Anterior cingulate cortex (tissue), 58 donors: ENCODE data around the gene GSTT4.
"Not testable (repeated sequence)": the region's sequence is repeated elsewhere in the genome, so short reads cannot be mapped to it uniquely, and the experiment has no call there.

Experiments used
- DNase-seq, 58 donors: peaks; one replicate each; lab custom pipeline; 2025; lab: John Stamatoyannopoulos, UW

Gene GSTT4

DNA sequence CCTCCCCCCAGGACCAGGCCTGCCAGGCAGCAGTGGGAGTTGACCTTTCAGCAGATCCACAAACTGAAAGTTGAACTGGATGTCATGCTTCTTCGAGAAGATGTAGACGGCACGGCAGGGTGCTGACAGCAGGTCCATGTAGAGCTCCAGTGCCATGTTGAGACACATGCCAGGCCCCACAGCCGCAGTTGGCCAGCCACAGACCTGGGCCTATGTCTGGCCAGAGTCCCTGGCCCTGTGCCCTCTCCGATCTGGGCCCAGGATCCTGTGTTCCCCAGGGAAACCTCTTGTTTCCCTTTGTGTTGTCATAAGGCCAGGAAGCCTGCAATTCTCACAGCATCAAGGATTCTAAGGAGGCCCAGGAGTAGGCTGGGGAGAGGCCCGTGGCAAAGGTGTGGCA, at the start of gene GSTT4:
Gene GSTT4 (minus strand): TSS at position 253 of the 400 bp plus-strand sequence. CDS start 97 bp downstream, at position 156.
- peak in 11 of 58 donors; percentile 5 to 52 (median 23) for DNase-seq

DNA sequence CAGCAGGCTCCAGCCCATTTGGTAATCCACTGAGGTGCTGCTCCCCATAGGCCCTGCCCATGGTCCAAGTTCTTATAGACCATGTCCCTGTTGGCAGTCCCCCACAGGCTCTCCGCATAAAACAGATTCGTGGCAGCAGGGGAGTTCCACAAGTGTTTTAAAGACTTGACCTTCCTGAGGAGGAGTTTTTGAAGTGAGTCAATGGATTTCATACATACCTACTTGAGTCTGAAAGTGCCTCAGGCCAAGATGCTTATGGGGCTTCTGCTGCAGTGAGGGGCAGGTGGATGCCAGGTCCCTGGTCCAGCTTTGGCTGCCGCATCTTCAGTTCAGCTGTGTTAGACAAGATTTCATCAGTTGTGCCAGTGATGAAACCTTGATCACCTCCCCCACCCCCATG, 49.1 kb upstream of the GSTT4 start:
- DNase-seq: no peak

DNA sequence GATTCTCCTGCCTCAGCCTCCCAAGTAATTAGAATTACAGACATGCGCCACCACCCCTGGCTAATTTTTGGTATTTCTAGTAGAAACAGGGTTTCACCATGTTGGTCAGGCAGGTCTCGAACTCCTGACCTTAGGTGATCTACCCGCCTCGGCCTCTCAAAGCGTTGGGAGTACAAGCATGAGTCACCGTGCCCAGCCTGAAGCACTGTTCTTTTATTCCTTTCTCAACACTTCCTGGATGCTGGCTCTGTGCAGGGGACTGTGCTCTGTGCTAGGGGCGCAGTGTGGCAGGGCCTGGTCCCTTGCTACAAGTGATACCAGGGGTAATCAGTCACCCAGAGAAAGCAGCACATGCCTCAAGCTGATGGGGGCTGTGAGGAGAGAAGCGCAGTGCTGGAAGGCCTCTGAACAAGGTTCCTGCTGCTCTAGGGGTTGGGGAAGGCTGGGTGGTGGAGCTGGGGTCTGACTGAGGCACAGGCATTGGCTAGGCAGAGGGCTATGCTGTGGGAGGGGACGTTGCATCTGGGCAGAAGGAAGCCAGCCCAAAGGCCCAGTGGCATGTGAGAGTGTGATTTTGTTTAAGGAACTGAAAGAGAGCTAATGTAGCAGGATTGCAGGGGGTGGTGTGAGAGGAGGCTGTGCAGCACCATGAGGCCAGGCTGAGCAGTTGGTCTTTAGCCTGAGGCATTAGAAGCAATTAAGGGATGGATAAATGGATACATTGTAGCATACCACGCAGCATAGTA, 48.4 kb upstream of the GSTT4 start:
- no peak for DNase-seq

DNA sequence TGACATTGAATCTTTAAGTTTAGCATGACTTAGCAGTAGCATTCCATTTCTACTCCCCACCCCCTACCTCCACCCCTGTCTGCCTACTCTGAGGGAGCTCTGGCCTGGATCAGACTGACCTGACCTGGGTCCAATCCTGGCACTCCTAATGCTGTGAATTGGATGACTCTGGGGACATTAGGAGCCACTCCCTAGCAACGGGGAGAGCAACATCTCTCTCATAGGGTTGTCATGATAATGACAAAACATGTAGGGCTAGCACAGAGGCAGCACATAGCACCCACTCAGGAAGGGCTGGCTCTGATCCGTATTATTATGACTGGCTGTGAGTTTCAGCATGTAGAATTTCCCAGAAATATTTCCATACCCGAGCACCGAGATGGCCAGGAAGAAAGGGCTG, 46.3 kb upstream of the GSTT4 start:
- peak in 3 of 58 donors; percentile 2 to 16 (median 3) for DNase-seq

DNA sequence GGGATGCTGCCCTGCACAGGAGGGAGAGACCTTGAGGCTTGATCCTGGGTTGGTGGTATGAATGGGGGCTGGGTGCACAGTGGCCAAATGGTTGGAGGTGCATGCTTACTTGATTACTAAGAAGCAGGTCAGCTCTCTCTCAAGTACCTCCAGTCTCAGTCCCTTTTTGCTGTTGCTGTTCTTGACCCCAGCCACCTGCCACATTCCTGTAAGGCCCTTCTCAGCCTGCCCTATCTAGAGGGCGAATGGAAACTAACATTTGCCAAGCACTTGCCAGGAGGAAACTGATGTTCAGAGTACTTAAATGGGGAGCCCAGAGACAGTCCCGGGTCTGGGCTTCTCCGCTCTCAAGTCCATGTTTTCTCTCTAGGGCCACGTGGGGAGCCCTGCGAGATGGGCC, 45.8 kb upstream of the GSTT4 start:
- DNase-seq: no peak

DNA sequence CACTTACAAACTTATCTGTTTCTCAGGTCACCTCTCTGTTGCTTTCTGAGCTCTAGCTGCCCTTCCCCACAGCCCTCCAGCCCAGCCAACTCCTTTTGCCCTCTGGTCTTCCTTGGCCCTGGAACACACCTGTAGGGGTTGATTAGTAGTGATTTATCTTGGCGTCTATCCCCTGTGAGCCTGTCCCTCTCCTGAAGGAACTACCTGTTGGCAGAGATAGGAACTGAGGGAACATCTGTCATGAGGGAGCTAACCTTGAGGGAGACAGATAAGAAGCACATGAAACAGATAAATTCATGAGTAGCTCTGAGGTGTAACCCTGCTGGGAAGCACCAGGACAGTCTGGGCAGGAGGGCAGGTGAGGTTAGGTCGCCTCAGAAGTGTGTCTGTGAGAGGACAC, 44.7 kb upstream of the GSTT4 start:
- no peak for DNase-seq

DNA sequence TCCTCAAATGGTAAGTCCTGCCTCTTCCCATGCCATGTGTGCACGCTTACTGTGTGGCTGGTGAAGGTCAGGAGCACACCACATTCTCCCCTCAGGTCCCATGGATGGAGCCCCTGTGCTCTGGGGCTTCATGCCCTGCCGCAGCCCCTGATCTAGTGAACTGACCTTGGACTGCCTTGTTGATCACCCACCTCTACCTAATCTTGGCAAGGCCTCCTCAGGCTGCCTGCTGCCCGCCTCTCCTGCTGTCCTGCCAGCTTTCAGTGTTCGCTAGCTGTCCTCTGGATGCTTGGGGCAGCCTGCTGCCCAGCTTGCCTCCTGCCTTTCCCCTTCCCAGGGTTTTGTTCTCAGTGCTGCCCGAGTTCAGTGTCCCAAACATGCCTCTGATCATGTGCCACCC, 44.0 kb upstream of the GSTT4 start:
- no peak for DNase-seq

DNA sequence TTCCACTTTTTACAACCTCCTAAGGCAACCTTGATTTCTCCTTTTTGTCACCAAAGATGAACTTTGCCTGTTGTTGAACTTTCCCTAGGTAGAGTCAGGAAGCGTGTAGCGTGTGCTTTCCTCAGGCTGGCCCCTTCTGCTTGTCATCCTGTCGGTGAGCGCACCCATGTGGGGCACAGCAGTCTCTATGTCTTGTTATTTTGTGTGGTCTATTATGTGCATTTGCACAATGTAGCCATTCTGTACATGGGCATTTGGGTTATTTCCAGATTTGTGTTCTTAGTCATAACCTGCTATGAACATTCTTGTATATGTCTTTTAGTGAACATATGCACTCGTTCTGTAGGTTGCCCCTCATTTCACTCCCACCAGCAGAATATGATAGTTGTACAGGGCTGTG, 40.8 kb upstream of the GSTT4 start:
- no peak for DNase-seq

DNA sequence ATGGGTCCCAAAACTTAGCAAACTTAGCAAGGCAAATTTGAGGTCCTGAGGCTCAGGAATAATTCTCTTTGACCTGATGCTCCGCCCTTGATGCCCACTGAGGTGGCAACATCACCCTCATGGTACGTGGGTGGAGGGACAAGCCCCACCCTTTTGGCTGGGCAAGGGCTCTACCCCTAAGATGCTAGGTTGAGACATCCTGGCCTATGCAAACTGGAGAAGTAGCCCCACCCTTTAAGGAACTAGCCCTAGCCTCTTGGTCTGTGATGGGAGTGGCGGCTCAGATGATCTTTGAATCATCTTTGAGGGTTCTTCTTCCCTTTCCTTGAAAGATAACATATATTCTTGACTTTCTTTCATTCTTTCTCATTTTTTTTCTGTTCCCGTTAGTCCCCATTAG, 38.7 kb upstream of the GSTT4 start:
- no peak for DNase-seq

DNA sequence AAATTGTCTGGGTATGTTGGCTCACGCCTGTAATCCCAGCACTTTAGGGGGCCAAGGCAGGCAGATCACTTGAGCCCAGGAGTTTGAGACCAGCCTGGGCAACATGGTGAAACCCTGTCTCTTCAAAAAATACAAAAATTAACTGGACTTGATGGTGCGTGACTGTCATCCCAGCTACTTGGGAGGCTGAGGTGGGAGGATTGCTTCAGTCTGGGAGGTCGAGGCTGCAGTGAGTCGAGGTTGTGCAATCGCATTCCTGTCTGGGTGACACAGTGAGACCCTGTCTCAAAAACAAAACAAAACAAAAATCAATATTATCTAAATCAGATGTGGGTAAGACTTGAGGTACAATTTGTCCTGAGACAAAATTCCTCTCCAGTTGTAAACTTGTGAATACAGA, 38.2 kb upstream of the GSTT4 start:
- not testable (repeated sequence) for DNase-seq

DNA sequence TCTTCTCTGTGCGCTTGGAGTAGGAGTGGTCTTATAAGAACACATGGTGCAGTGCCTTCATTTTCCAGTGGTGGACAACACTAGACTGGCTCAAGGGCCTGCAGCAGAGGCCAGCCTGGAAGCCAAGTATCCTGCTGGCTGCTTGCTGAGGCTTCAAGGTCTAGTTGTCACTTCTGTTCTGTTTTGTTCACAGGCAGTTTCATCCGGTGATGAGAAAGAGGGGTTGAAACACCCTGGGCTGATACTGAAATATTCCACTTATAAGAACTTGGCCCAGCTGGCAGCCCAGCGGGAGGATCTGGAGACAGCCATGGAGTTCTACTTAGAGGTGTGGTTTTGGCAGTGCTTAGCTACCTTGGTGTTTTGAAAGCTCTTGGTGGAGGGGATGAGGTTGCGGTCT, 35.7 kb upstream of the GSTT4 start:
- DNase-seq: no peak

DNA sequence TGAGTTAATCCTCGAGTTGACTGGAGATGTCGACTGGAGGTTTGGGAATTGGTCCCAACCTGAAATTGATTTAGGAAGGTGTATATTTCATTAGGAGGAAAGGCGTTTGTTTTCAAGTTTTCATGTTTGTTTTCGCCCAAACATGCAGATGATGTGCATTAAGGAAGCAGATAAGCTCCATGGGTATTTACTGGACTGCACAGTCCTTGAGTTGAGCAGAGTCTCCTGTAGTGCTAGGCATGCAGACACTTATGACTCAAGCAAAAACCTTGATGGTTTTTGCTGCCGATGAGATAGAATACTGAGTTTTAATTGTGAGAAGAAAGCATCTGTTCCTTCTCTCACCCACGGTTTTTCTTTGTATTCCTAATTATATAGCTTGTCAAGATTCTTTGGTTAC, 33.8 kb upstream of the GSTT4 start:
- no peak for DNase-seq

DNA sequence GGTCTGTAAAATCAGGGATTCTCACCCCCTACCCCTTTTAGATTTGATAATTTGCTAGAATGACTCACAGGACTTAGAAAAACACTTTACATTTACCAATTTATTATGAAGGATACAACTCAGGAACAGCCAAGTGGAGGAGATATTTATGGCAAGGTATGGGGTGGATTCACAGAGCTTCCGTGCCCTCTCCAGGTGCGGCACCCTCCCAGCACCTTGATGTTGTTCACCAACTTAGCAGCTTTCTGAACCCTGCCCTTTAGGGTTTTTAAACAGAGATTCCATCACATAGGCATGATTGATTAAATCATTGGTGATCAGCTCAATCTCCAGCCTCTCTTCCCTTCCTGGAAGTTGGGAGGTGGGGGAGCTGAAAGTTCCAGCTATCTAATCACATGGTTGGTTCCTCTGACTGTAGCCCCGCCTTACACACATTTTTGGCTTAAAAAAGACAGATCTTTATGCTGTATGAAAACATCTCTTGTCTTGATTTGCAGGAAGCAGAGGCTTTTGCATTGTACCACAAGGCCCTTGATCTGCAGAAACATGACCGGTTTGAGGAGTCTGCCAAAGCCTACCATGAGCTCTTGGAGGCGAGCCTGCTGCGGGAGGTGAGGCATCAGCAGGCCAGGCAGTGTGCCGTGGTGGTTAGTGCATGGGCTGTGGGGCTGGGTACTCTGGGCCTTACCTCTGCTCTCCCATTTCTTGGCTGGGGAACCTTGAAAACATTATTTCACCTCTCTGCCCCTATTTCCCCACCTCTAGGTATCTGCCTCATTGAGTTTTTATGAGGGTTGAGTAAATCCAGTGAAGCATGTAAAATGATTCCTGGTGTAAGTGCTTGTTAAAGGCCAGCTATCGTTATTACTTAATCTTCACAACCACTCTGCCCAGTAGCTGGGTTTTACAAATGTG, 32.9 kb upstream of the GSTT4 start:
- no peak for DNase-seq

DNA sequence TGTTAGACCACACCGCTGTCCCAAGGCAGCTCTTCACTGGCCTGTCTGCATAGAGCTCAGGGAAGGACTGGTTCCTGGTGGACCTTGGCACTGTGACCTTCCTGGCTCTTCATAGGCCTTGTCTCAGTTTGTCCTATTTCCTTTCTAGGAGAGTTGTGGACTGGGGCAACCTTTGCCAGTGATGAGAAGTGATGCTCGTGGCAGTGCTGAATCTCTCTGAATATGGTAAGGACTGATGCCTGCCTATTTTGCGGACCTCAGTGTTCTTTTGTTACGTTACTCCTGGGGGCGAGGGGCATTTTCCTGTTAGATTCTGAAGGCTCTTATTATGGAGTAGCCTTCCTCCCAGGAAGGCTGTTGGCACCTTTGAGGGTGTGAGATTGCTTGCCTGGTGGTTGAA, 30.0 kb upstream of the GSTT4 start:
- DNase-seq: no peak

DNA sequence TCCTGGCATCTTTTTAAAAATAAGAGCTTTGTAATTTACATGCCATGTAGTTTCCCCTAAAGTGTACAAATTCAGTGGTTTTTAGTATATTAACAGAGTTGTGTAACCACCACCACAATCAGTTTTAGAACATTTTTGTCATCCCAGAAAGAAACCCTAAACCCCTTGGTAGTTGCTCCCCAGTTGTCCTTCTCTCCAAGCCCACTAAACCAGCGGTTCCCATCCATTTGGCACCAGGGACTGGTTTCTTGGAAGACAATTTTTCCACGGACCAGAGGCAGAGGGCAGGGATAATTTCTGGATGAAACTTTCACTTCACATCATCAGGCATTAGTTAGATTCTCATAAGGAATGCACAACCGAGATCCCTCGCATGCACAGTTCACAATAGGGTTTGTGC, 28.5 kb upstream of the GSTT4 start:
- no peak for DNase-seq

DNA sequence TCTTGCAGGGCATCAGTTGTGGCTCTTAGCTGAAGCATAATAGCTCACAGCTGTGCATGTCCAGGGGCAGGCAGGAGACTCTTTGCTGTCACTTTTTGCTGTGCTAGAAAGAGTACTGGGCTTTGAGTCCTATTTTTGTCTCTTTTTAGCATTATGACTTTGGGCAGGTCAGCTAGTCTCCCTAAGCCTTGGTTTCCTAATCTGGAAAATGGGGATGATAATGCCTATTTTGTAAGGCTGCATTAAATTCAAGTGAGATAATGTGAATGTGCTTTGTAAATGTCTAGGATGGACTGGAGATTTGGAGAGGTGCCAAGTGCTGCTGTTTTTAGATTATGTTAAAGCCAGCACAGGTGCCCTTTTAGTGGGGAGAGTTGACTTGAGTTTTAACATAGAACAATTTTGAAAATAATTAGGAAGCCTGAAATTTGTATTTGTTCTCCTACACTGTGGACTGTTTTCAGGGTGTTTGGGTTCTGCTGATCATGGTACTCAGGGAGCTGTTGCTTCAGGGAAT, 25.0 kb upstream of the GSTT4 start:
- DNase-seq: no peak

DNA sequence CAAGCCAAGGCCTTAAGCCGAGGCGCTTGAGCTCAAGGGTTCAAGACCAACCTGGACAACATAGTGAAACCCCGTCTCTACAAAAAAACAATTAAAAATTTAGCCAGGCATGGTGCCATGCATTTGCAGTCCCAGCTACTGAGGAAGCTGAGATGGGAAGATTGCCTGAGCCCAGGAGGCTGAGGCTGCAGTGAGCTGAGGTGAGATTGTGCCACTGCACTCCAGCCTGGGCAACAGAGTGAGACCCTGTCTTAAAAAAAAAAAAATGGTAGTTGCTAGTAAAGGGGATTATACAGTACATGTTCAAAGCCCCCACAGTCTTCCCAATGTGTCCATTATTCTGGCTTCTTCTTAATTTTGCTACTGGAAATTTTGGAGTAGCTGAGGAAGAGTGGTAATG, 24.1 kb upstream of the GSTT4 start:
- no peak for DNase-seq

DNA sequence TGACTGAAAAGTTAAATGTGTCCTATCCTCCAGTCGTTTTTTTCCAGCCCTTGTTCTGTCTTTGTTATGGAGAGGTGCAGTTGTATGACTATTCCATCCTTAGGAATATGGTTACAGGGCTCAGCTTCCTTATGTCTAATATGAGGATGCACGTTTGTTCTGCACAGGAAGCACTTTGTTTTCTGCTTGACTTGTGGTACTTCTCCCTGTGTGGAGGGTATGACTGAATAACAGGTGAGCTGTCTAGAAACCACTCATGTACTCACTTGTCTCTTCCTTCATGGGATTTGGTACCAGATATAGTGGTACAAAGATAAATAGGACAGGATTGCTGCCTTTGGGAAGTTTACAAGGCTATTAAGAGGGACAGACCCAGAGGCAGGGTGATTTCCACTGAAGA, 23.3 kb upstream of the GSTT4 start:
- no peak for DNase-seq

DNA sequence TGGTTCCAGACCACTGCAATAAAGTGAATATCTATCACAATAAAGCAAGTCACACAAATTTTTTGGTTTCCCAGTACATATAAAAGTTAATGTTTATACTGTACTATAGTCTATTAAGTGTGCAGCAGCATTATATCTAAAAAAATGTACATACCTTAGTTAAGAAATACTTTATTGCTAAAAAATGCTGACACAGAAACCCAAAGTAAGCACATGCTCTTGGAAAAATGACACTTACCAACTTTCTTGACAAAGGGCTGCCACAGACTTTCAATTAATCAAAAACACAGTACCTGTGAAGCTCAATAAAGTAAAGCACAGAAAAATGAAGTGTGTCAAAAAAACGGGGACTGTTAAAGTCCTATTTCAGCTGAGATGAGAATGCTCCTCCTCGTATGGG, 22.7 kb upstream of the GSTT4 start:
- no peak for DNase-seq

DNA sequence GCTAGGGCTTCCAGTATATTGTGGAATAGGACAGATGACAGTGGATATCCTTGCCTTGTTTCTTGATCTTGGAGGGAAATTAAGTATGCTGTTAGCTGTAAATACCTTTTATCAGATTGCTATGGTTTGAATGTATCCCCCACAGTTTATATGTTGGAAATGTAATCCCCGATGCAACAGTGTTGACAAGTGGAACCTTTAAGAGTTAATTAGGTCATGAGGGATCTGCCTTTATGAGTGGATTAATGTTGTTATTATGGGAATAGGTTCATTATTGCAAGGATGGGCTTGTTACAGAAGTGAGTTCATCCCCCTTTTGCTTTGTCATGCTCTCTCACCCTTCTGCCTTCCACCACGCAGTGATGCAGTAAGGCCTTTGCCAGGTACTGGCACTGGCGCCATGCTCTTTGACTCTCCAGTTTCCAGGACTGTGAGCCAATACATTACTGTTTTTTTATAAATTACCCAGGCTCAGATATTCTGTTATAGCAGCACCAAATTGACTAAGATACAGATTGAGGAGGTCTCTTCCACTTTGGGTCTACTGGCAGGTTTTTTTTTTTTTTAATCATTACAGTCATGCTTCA, 22.2 kb upstream of the GSTT4 start:
- no peak for DNase-seq

DNA sequence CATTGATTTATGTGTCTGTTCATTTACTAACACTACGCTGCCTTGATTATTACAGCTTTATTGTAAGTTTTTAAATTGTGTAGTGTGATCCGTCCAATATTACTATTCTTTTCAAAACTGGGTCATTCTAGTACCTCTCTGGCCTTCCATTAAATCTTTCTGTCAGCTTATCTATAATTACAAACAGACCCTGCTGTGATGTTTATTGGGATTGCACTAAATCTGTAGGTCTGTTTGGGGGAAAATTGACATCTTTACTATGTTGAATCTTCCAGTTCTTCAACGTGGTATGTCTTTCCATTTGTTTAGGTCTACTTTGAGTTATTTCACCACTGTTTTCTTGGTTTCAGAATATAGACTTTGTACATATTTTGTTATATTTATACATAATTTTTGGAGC, 21.5 kb upstream of the GSTT4 start:
- no peak for DNase-seq
